Uterus (tissue), 4 donors: ENCODE results near the gene CCDC54. TPM values are rescaled to one million over a fixed set of nuclear protein-coding genes. Genes with fewer than 3 reads are reported as not detected.

Experiments used
- DNase-seq, 2 donors: peaks; one replicate each; pipeline ENCODE4 v3.0.0-alpha.2; 2019 to 2020
- H3K27ac ChIP-seq, 2 donors: fragments of 200-600 bp; sonication (generic); 1 replicate in 1 of 2; 2 replicates in 1 of 2; pipeline ENCODE4 v1.5.1; 2016 to 2018
- H3K27me3 ChIP-seq, 2 donors: fragments of 200-600 bp; sonication (generic); one replicate each; pipeline ENCODE4 v1.5.1; 2018 to 2019; ENCODE audit warnings: control low read depth in 1 of 2
- H3K36me3 ChIP-seq, 2 donors: fragments of 200-600 bp; sonication (generic); one replicate each; pipeline ENCODE4 v1.5.1; 2019; ENCODE audit warnings: control low read depth in 1 of 2
- H3K4me1 ChIP-seq, 2 donors: fragments of 200-600 bp; sonication (generic); one replicate each; pipeline ENCODE4 v1.5.1; 2018 to 2019; ENCODE audit warnings: control low read depth in 1 of 2
- H3K4me3 ChIP-seq, 2 donors: fragments of 200-600 bp; sonication (generic); 1 replicate in 1 of 2; 2 replicates in 1 of 2; pipeline ENCODE4 v1.5.1; 2018 to 2019; ENCODE audit warnings: mild to moderate bottlenecking in 1 of 2
- H3K9me3 ChIP-seq, 2 donors: fragments of 200-600 bp; sonication (generic); one replicate each; pipeline ENCODE4 v1.5.1; 2019; ENCODE audit warnings: control low read depth in 1 of 2
- POLR2A ChIP-seq, 2 donors: fragments of 450-650 bp; IDR thresholded peaks; one replicate each; pipeline ENCODE4 v1.6.1; 2016; ENCODE audit warnings: antibody characterized with exemption in 2 of 2, mild to moderate bottlenecking in 1 of 2, moderate library complexity in 1 of 2
- intact Hi-C: fragments of 100-400 bp; cut with DNase I; formaldehyde crosslinking; loops from one replicate; pipeline ENCODE4 v1.15.1; 2023; ENCODE audit warnings: low total_unique reads
- total RNA-seq, 4 donors: library from RNA; depleted of rRNA in 3 of 4; stranded (reverse); fragments of >200 nt in 3 of 4; gene quantifications; one replicate each; pipeline versions ENCODE4 v1.1.0 to v1.2.4, GENCODE V29; 2014 to 2023
- TF ChIP-seq, protein P1 (sequence below), 4 experiments: fragments of 200-600 bp in 2 of 4; fragments of 450-650 bp in 2 of 4; sonication (generic) in 2 of 4; IDR thresholded peaks; one replicate each; pipeline ENCODE4 v1.5.1; 2016 to 2019; ENCODE audit warnings: antibody characterized with exemption in 4 of 4, mild to moderate bottlenecking in 2 of 4, moderate library complexity in 1 of 4
- donor health status: DM: yes; HTN: yes; CAD: no.

CCDC54 gene
- total RNA-seq, 4 donors from 2014 or later = not detected

DNA sequence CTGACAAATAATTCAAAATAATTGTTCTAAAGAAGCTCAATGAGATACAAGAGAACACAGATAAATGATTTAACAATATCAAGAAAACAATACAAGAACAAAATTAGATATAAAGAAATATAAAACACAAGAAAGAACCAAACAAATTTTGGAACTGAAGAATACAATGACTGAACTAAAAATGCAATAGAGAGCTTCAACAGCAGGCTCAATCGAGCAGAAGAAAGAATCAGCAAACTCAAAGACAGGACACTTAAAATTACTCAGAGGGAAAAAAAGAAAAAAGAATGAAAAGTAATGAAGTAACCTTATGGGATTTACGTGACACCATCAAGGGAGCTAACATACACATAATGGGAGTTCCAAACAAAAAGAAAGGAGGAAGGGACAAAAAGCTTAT lies 32.1 kb downstream of the CCDC54 start:
- no peak overlapping the region for H3K27ac ChIP-seq
- intact Hi-C loops = no loop called here
- no peak for DNase-seq

DNA sequence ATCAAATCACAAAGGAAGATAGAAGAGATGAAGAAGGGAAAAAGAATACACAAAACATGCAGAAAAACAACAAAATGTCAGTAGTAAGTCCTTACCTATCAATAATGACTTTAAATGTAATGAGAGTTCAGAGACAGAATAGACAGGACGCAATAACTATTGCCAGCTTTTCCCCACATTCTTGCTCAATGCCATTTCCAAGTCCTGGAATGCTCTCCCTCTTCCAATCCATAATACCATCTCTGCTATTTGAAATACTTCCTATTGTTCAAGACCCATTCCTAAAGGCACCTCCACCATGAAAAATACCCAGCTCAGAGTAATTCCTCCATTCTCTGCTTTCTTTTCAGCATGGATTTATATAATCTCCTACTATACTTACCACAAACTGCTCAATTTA lies 33.4 kb downstream of the CCDC54 start:
- Histone ChIP-seq H3K27me3 (no peaks in the 10 kb centered on the region), H3K9me3 (no peaks in the 10 kb centered on the region), H3K27ac (no peak overlapping the region), H3K4me3 (no peak overlapping the region), H3K4me1 (no peaks in the 10 kb centered on the region), H3K36me3 (peaks cover 0 to under 1% of the 10 kb centered on the region in 2 donors)
- no peak for DNase-seq
- TF ChIP-seq, protein P1, sequence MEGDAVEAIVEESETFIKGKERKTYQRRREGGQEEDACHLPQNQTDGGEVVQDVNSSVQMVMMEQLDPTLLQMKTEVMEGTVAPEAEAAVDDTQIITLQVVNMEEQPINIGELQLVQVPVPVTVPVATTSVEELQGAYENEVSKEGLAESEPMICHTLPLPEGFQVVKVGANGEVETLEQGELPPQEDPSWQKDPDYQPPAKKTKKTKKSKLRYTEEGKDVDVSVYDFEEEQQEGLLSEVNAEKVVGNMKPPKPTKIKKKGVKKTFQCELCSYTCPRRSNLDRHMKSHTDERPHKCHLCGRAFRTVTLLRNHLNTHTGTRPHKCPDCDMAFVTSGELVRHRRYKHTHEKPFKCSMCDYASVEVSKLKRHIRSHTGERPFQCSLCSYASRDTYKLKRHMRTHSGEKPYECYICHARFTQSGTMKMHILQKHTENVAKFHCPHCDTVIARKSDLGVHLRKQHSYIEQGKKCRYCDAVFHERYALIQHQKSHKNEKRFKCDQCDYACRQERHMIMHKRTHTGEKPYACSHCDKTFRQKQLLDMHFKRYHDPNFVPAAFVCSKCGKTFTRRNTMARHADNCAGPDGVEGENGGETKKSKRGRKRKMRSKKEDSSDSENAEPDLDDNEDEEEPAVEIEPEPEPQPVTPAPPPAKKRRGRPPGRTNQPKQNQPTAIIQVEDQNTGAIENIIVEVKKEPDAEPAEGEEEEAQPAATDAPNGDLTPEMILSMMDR (IDR thresholded peaks at IDR 0.05) = no peak
- TF ChIP-seq POLR2A (IDR thresholded peaks at IDR 0.05) = no peak
- intact Hi-C loops = no loop called here

More for the DNA sequence above, 32.1 kb downstream of the CCDC54 start:
- Histone ChIP-seq H3K27me3 (no peaks in the 10 kb centered on the region), H3K4me3 (no peak overlapping the region), H3K36me3 (peaks cover 0 to 3% of the 10 kb centered on the region in 2 donors), H3K9me3 (no peaks in the 10 kb centered on the region), H3K4me1 (no peaks in the 10 kb centered on the region)
- no peak for TF ChIP-seq POLR2A (IDR thresholded peaks at IDR 0.05)
- TF ChIP-seq, protein P1 (IDR thresholded peaks at IDR 0.05) = no peak

DNA sequence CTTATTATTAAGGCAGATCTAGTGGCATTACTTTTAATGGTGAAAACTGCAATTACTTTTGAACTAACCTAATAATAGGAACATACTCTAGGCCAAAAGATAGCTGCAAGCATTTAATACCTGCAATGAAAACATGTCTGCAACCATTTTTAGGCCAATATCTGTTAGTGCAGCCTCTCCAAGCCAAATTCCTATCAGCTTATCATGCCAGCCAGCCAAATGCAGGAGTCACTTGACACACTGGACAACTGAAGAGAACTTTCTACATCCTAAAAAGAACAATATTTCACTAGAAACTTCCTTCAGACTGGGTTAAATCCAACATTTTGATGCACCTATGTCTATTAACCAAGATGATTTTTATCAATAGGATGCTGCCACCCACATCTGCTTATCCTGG lies 33.8 kb downstream of the CCDC54 start:
- DNase-seq = no peak
- no peaks in the 10 kb centered on the region for H3K9me3 ChIP-seq
- no peaks in the 10 kb centered on the region for H3K36me3 ChIP-seq
- no peak overlapping the region for H3K4me3 ChIP-seq
- TF ChIP-seq POLR2A (IDR thresholded peaks at IDR 0.05) = no peak
- TF ChIP-seq, protein P1 (IDR thresholded peaks at IDR 0.05) = no peak
- no peak overlapping the region for H3K27ac ChIP-seq
- H3K27me3 ChIP-seq = no peaks in the 10 kb centered on the region
- intact Hi-C loops = no loop called here
- no peaks in the 10 kb centered on the region for H3K4me1 ChIP-seq

DNA sequence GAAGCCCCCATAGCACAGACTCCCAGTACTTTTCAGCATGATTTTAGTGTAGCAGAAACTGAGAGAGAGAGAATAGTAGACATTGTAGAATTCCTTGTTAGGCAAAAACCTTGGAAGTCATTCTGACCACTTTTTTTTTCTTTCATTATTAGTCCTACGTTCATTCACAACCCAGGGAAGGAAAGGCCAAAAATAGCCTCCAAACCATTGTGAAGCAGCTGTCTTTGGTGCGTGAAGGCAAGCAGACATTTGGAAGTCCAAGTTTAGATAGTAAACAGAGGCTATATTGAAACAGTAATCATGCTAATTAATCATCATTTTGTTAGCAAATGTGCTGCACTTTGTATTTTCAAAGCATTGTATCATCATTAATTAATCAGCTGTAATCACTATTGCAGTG lies 34.5 kb downstream of the CCDC54 start:
- no peaks in the 10 kb centered on the region for H3K4me1 ChIP-seq
- TF ChIP-seq, protein P1 (IDR thresholded peaks at IDR 0.05) = no peak
- TF ChIP-seq POLR2A (IDR thresholded peaks at IDR 0.05) = no peak
- H3K4me3 ChIP-seq = no peak overlapping the region
- no peak for DNase-seq
- H3K36me3 ChIP-seq = no peaks in the 10 kb centered on the region
- no peaks in the 10 kb centered on the region for H3K27me3 ChIP-seq
- intact Hi-C loops = no loop called here
- no peak overlapping the region for H3K27ac ChIP-seq
- no peaks in the 10 kb centered on the region for H3K9me3 ChIP-seq

DNA sequence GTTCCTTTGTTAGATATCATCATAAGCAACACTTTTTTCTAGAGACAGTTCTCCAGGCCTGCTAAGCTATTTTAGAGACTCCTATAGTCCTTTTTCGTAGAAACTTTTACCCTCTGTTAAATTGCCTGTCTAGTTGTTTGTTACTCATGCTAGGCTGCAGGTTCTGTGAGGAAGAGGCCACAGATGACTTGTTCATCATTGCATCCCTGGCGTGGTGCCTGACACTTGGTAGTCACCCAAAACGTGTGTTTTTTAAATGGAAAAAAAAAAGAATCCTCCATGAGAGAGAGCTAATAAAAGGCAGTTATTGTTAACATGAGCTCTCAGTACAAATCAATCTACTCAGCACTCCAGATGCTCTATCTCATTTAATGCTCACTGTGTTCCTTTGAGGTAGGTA lies 35.1 kb downstream of the CCDC54 start:
- Histone ChIP-seq H3K27me3 (no peaks in the 10 kb centered on the region), H3K36me3 (no peaks in the 10 kb centered on the region), H3K9me3 (no peaks in the 10 kb centered on the region), H3K4me3 (no peak overlapping the region), H3K4me1 (no peaks in the 10 kb centered on the region), H3K27ac (no peak overlapping the region)
- DNase-seq = peak in 1 of 2 donors; percentile 20
- intact Hi-C loops = no loop called here
- TF ChIP-seq, protein P1 (IDR thresholded peaks at IDR 0.05) = no peak
- TF ChIP-seq POLR2A (IDR thresholded peaks at IDR 0.05) = no peak
